ENCODE results near the gene DCXR.

The DCXR gene

DNA sequence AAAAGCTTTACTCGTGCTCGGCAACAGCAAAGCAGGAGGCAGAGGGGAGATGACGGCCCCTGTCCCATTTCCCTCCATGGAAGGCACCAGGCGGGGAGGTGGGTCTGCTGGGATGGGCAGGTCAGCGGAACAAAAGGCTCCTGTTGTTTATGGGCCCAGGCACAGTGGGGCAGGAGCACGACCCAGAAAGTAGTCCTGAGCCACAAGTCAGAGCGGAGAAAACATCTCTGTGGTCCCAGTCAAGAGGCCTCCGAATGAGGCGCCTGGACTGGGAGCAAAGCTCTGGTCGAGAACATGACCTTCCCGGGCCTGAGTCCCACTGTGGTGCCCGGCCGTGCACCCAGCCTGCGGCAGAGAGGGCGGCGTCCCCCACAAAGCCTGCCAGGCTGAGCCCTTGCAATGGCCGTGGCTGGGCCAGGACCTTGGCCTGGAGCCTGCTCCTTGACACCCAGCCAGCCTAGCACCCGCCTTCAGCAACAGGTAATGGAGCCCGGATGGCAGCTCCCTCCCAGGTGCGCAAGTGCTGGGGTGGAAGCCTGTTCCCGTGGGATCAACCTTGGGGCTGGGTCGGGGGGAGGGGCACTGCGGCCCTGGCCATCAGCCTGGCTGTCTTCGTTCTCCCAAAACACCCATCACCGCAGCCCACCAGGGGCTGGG is 10.5 kb upstream of the DCXR start:
- peaks cover 27% of the 10 kb centered on the region for H3K4me1 ChIP-seq (ENCODE audit: insufficient read depth, low read length)
- H3K27me3 ChIP-seq (ENCODE audit: insufficient read depth, low read length, poor library complexity): no peaks in the 10 kb centered on the region
- H2AFZ ChIP-seq (ENCODE audit: low read depth, low read length): no peak overlapping the region
- no peak for ATAC-seq (ENCODE audit: insufficient read depth, low read depth)
- H3K9me3 ChIP-seq (ENCODE audit: insufficient read depth, low read length, severe bottlenecking): no peaks in the 10 kb centered on the region
- H3K79me2 ChIP-seq (ENCODE audit: insufficient read depth, low read length): peaks cover 21% of the 10 kb centered on the region
- H3K9ac ChIP-seq (ENCODE audit: low read depth, low read length): no peak overlapping the region
- no peak overlapping the region for H3K4me3 ChIP-seq (ENCODE audit: low read depth in 1 of 2, low read length in 2 of 2)
- H3K4me2 ChIP-seq (ENCODE audit: insufficient read depth, low read length): no peak overlapping the region
- peaks cover 10% of the 10 kb centered on the region for H4K20me1 ChIP-seq (ENCODE audit: insufficient read depth, low read length)
- H3K27ac ChIP-seq (ENCODE audit: low read length): no peak overlapping the region
- TF ChIP-seq EZH2 (IDR thresholded peaks at IDR 0.05; ENCODE audit: borderline replicate concordance, low read depth, low read length, severe bottlenecking): no peak
- TF ChIP-seq, protein P1, sequence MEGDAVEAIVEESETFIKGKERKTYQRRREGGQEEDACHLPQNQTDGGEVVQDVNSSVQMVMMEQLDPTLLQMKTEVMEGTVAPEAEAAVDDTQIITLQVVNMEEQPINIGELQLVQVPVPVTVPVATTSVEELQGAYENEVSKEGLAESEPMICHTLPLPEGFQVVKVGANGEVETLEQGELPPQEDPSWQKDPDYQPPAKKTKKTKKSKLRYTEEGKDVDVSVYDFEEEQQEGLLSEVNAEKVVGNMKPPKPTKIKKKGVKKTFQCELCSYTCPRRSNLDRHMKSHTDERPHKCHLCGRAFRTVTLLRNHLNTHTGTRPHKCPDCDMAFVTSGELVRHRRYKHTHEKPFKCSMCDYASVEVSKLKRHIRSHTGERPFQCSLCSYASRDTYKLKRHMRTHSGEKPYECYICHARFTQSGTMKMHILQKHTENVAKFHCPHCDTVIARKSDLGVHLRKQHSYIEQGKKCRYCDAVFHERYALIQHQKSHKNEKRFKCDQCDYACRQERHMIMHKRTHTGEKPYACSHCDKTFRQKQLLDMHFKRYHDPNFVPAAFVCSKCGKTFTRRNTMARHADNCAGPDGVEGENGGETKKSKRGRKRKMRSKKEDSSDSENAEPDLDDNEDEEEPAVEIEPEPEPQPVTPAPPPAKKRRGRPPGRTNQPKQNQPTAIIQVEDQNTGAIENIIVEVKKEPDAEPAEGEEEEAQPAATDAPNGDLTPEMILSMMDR (IDR thresholded peaks at IDR 0.05; ENCODE audit: borderline replicate concordance, extremely low read depth, low read length, poor library complexity, severe bottlenecking): no peak
- H3K36me3 ChIP-seq (ENCODE audit: insufficient read depth, low read length): peaks cover 26% of the 10 kb centered on the region
- DNase-seq: no peak

DNA sequence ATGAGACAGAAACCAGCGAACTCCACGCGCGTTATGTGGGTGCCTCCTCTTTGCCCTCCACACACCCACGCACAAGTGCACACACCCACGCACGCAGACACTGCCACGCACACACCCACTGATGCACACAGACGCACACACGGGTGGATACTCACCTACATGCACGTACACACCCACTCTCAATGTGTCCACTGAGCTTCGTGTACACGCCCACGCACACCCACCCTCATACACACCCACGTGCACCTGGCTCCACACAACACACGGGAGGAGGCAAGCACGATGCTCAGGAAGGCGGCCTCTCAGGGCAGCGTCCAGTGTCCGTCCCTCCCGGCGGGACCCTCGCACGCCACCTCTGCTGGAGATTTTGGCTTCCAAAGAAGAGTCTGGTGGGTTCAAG is 9.9 kb upstream of the DCXR start:
- H3K27ac ChIP-seq (ENCODE audit: low read length): no peak overlapping the region
- TF ChIP-seq, protein P1 (IDR thresholded peaks at IDR 0.05; ENCODE audit: borderline replicate concordance, extremely low read depth, low read length, poor library complexity, severe bottlenecking): no peak
- no peak for TF ChIP-seq EZH2 (IDR thresholded peaks at IDR 0.05; ENCODE audit: borderline replicate concordance, low read depth, low read length, severe bottlenecking)
- no peak overlapping the region for H3K4me2 ChIP-seq (ENCODE audit: insufficient read depth, low read length)
- H3K27me3 ChIP-seq (ENCODE audit: insufficient read depth, low read length, poor library complexity): no peaks in the 10 kb centered on the region
- no peak overlapping the region for H2AFZ ChIP-seq (ENCODE audit: low read depth, low read length)
- no peak overlapping the region for H3K9ac ChIP-seq (ENCODE audit: low read depth, low read length)
- ATAC-seq (ENCODE audit: insufficient read depth, low read depth): no peak
- H3K4me3 ChIP-seq (ENCODE audit: low read depth in 1 of 2, low read length in 2 of 2): no peak overlapping the region
- no peaks in the 10 kb centered on the region for H3K9me3 ChIP-seq (ENCODE audit: insufficient read depth, low read length, severe bottlenecking)
- DNase-seq: no peak
- peaks cover 21% of the 10 kb centered on the region for H3K4me1 ChIP-seq (ENCODE audit: insufficient read depth, low read length)
- peaks cover 14% of the 10 kb centered on the region for H3K79me2 ChIP-seq (ENCODE audit: insufficient read depth, low read length)
- H3K36me3 ChIP-seq (ENCODE audit: insufficient read depth, low read length): peaks cover 26% of the 10 kb centered on the region
- H4K20me1 ChIP-seq (ENCODE audit: insufficient read depth, low read length): peaks cover 4% of the 10 kb centered on the region

DNA sequence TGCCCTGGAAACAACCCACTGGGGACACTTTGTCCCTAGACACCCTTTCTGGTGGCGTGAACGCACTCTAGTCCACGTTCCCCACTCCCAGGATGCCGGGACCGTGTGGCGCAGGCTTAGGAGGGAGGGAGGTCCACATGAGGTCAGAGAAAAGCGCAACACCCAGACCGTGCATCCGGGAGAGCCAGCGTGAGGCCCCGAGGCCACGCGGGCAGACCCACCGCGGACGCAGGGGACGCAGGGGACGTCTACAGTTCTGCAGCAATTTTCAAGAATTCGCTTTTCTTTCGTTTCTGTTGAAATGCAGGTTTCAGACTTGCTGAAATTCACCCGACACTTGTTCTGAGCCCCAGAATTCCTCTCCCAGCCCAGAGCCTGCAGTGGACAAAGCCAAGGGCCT is 9.4 kb upstream of the DCXR start:
- peaks cover 10% of the 10 kb centered on the region for H3K79me2 ChIP-seq (ENCODE audit: insufficient read depth, low read length)
- TF ChIP-seq, protein P1 (IDR thresholded peaks at IDR 0.05; ENCODE audit: borderline replicate concordance, extremely low read depth, low read length, poor library complexity, severe bottlenecking): no peak
- TF ChIP-seq EZH2 (IDR thresholded peaks at IDR 0.05; ENCODE audit: borderline replicate concordance, low read depth, low read length, severe bottlenecking): no peak
- no peak for ATAC-seq (ENCODE audit: insufficient read depth, low read depth)

More for the DNA sequence above, 9.4 kb upstream of the DCXR start:
- no peak overlapping the region for H2AFZ ChIP-seq (ENCODE audit: low read depth, low read length)
- no peaks in the 10 kb centered on the region for H4K20me1 ChIP-seq (ENCODE audit: insufficient read depth, low read length)
- H3K36me3 ChIP-seq (ENCODE audit: insufficient read depth, low read length): peaks cover 23% of the 10 kb centered on the region
- peaks cover 19% of the 10 kb centered on the region for H3K4me1 ChIP-seq (ENCODE audit: insufficient read depth, low read length)
- no peak overlapping the region for H3K4me3 ChIP-seq (ENCODE audit: low read depth in 1 of 2, low read length in 2 of 2)
- H3K9me3 ChIP-seq (ENCODE audit: insufficient read depth, low read length, severe bottlenecking): no peaks in the 10 kb centered on the region
- no peak overlapping the region for H3K4me2 ChIP-seq (ENCODE audit: insufficient read depth, low read length)
- no peak overlapping the region for H3K9ac ChIP-seq (ENCODE audit: low read depth, low read length)
- H3K27me3 ChIP-seq (ENCODE audit: insufficient read depth, low read length, poor library complexity): no peaks in the 10 kb centered on the region
- DNase-seq: no peak
- H3K27ac ChIP-seq (ENCODE audit: low read length): no peak overlapping the region
